Measurements from ENCODE around the gene DYNLT4. TPM values are rescaled to one million over a fixed set of nuclear protein-coding genes. Genes with fewer than 3 reads are reported as not detected.
A peak's percentile ranks its signal among the peaks of the same experiment; 100 is the strongest.
"Not testable (repeated sequence)": the region's sequence is repeated elsewhere in the genome, so short reads cannot be mapped to it uniquely, and the experiment has no call there.

The DYNLT4 gene
- polyA plus RNA-seq, 4 donors: 0.46 to 0.75 TPM; not detected in 2

DNA sequence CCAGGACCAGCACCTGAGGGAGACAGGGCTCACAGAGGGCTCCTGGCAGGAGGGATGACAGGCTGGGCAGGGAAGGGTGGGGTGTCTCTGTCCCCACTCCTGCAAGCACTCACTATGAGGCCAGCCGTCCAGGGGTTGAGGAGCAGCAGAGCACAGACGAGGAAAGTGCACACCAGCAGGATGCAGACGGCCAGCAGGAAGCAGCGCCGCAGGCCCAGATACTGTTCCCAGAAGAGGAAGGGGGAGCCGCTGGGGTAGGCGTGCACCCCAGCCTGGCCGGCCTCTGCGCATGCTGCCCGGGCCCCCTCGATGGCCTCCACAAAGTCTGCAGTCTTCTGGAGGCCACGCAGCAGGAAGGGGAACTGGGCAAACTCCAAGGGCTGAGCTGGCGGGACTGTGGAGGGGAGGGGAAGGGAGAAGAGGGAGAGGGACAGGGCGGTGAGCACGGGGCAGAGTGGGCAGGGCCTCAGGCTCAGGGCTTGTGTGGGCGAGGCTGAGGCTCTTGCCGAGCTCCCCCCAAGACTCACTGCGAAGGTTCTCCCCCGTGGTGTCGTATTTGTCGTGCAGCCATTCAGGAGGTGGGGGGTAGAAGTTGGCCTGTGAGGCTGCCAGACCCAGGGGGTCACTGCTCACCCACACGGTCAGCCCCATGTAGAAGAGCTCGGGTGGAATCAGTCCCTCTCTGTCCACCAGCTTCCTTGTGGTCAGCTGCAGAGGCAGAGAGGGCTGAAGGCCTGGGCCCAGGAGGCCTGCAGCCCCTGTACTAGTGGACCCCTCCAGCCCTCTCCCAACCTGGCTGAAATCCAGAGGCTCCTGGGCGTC, 19.4 kb upstream of the DYNLT4 start:
- H3K4me1 ChIP-seq (ENCODE audit: control insufficient read depth in 3 of 3, insufficient read depth in 2 of 3, low read depth in 1 of 3, low read length in 2 of 3): peaks cover 0 to 32% (median 2%) of the 10 kb centered on the region in 3 donors
- peak; percentile 57 to 94 for DNase-seq
- H3K27ac ChIP-seq (ENCODE audit: low read depth in 1 of 3, low read length in 2 of 3): peak overlapping the region in 1 of 3 donors; percentile 89
- H3K27me3 ChIP-seq (ENCODE audit: control insufficient read depth in 3 of 3, insufficient read depth in 3 of 3, low read length in 3 of 3): no peaks in the 10 kb centered on the region
- H3K4me3 ChIP-seq (ENCODE audit: low read depth in 1 of 3, low read length in 3 of 3): peak overlapping the region in 1 of 3 donors; percentile 5
- WGBS, 3 donors: 34 to 45% (median 41%) methylated on average over 18 to 24 of the region's 24 CpGs
- H3K9me3 ChIP-seq (ENCODE audit: control insufficient read depth in 2 of 2, insufficient read depth in 1 of 2, low read depth in 1 of 2, low read length in 1 of 2): no peaks in the 10 kb centered on the region
- H3K36me3 ChIP-seq (ENCODE audit: control insufficient read depth in 3 of 3, insufficient read depth in 2 of 3, low read depth in 1 of 3, low read length in 3 of 3): peaks cover 0 to 42% (median 0%) of the 10 kb centered on the region in 3 donors
- no peak for FAIRE-seq

DNA sequence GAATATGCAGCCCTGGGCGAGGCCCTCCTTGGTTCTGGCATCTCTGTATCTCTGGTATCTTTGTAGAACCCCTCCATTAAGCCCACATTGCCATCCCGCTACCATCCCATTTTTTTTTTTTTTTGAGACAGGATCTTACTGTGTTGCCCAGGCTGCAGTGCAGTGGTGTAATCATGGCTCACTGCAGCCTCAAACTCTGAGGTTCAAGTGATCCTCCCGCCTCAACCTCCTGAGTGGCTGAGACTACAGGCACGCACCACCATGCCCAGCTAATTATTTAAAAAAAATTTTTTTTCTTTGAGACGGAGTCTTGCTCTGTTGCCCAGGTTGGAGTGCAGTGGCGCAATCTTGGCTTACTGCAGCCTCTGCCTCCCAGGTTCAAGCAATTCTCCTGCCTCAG, 17.2 kb upstream of the DYNLT4 start:
- Histone ChIP-seq H3K36me3 (ENCODE audit: control insufficient read depth in 3 of 3, insufficient read depth in 2 of 3, low read depth in 1 of 3, low read length in 3 of 3) (peaks cover 0 to 37% (median 0%) of the 10 kb centered on the region in 3 donors), H3K4me1 (ENCODE audit: control insufficient read depth in 3 of 3, insufficient read depth in 2 of 3, low read depth in 1 of 3, low read length in 2 of 3) (peaks cover 0 to 38% (median 2%) of the 10 kb centered on the region in 3 donors)
- H3K27ac ChIP-seq (ENCODE audit: low read depth in 1 of 3, low read length in 2 of 3); FAIRE-seq; DNase-seq; H3K27me3 ChIP-seq (ENCODE audit: control insufficient read depth in 3 of 3, insufficient read depth in 3 of 3, low read length in 3 of 3); H3K4me3 ChIP-seq (ENCODE audit: low read depth in 1 of 3, low read length in 3 of 3); H3K9me3 ChIP-seq (ENCODE audit: control insufficient read depth in 2 of 2, insufficient read depth in 1 of 2, low read depth in 1 of 2, low read length in 1 of 2): not testable (repeated sequence)
- WGBS, 3 donors: 91 to 96% (median 95%) methylated on average over 6 of the region's 6 CpGs

DNA sequence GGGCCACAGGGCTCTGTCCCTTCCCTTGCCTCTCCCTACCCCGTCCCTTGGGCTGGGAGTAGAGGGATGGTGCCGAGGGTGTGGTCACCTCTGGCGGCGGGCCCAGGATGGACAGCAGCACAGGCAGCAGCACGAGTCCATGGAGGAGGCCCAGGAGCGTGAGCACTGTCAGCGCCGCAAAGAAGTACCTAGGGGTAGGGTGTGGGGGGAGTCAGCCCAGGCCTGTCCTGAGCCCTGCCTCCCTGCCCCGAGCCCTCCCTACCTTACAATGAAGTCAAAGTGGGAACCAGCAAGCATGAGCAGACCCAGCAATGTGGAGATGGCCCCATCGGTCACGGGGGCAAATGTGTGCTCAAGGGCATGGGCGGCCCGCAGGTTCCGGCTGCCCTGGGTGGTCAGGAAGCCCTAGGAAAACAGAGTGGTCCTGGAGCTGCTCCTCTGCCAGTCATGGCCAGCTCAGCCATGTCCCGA, 15.9 kb upstream of the DYNLT4 start:
- 78 to 85% (median 82%) methylated on average over 14 to 15 of the region's 15 CpGs for WGBS, 3 donors
- FAIRE-seq (no peak), DNase-seq (no peak)
- peaks cover 0 to 29% (median 0%) of the 10 kb centered on the region in 3 donors for H3K36me3 ChIP-seq (ENCODE audit: control insufficient read depth in 3 of 3, insufficient read depth in 2 of 3, low read depth in 1 of 3, low read length in 3 of 3)
- no peak overlapping the region for H3K27ac ChIP-seq (ENCODE audit: low read depth in 1 of 3, low read length in 2 of 3)
- no peaks in the 10 kb centered on the region for H3K27me3 ChIP-seq (ENCODE audit: control insufficient read depth in 3 of 3, insufficient read depth in 3 of 3, low read length in 3 of 3)
- H3K9me3 ChIP-seq (ENCODE audit: control insufficient read depth in 2 of 2, insufficient read depth in 1 of 2, low read depth in 1 of 2, low read length in 1 of 2): no peaks in the 10 kb centered on the region
- peaks cover 0 to 43% (median 2%) of the 10 kb centered on the region in 3 donors for H3K4me1 ChIP-seq (ENCODE audit: control insufficient read depth in 3 of 3, insufficient read depth in 2 of 3, low read depth in 1 of 3, low read length in 2 of 3)
- H3K4me3 ChIP-seq (ENCODE audit: low read depth in 1 of 3, low read length in 3 of 3): no peak overlapping the region

DNA sequence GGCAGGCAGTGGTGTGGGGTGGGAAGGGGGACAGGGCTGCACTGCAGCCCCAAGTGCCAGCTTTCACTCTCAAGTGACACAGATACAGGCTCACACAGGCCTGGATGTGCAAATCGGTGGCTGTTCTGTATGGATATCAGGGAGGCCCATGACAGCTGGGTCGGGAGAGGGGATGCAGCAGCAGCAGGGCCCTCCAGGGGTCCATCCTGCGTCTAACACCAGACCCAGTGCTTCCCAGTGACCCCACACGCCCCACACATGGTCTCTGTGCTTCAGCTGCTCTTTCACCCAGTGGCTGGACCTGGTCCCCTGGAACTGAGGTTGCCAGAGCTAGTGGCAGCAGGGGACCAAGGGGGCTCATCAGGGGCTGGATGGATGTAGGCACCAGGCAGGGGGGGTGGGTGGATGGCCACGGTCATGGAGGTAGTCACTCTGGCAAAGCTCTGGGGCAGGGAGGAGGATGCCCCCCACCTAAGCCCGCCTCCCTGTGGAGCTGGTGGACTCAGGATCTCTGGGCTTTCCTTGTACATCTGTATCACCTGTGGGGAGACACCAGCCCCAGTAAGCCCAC, 15.1 kb upstream of the DYNLT4 start:
- H3K4me3 ChIP-seq (ENCODE audit: low read depth in 1 of 3, low read length in 3 of 3): no peak overlapping the region
- no peak overlapping the region for H3K27ac ChIP-seq (ENCODE audit: low read depth in 1 of 3, low read length in 2 of 3)
- H3K27me3 ChIP-seq (ENCODE audit: control insufficient read depth in 3 of 3, insufficient read depth in 3 of 3, low read length in 3 of 3): no peaks in the 10 kb centered on the region
- peaks cover 0 to 22% (median 0%) of the 10 kb centered on the region in 3 donors for H3K36me3 ChIP-seq (ENCODE audit: control insufficient read depth in 3 of 3, insufficient read depth in 2 of 3, low read depth in 1 of 3, low read length in 3 of 3)
- DNase-seq (no peak), FAIRE-seq (no peak)
- H3K4me1 ChIP-seq (ENCODE audit: control insufficient read depth in 3 of 3, insufficient read depth in 2 of 3, low read depth in 1 of 3, low read length in 2 of 3): peaks cover 0 to 42% (median 2%) of the 10 kb centered on the region in 3 donors
- 90 to 94% (median 92%) methylated on average over 6 of the region's 6 CpGs for WGBS, 3 donors
- no peaks in the 10 kb centered on the region for H3K9me3 ChIP-seq (ENCODE audit: control insufficient read depth in 2 of 2, insufficient read depth in 1 of 2, low read depth in 1 of 2, low read length in 1 of 2)

DNA sequence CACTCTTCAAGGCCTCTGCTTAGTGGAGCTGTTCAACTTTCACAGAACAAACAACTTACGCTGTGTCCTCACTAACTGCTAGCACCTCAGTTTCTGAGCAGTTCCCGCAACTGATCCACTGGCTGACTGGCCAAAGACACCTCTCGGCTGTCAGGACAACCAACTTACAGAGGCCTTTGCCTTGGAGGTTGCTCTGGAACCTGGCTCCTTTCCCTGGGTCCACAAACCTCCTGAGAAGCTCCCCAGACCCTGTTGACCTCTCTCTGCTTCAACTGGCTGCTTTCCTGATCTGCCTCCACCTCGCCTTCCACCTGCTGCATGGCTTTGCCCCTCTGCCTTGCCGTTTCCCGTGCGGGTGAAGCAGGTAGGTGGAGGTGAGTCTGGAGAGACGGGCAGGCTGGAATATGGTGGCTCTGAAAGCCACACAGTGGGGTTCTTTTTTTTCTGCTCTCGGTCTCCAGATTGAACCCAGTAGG, 14.1 kb upstream of the DYNLT4 start:
- no peak for FAIRE-seq
- WGBS, 3 donors: 67 to 87% (median 77%) methylated on average over 9 of the region's 9 CpGs
- no peaks in the 10 kb centered on the region for H3K9me3 ChIP-seq (ENCODE audit: control insufficient read depth in 2 of 2, insufficient read depth in 1 of 2, low read depth in 1 of 2, low read length in 1 of 2)

DNA sequence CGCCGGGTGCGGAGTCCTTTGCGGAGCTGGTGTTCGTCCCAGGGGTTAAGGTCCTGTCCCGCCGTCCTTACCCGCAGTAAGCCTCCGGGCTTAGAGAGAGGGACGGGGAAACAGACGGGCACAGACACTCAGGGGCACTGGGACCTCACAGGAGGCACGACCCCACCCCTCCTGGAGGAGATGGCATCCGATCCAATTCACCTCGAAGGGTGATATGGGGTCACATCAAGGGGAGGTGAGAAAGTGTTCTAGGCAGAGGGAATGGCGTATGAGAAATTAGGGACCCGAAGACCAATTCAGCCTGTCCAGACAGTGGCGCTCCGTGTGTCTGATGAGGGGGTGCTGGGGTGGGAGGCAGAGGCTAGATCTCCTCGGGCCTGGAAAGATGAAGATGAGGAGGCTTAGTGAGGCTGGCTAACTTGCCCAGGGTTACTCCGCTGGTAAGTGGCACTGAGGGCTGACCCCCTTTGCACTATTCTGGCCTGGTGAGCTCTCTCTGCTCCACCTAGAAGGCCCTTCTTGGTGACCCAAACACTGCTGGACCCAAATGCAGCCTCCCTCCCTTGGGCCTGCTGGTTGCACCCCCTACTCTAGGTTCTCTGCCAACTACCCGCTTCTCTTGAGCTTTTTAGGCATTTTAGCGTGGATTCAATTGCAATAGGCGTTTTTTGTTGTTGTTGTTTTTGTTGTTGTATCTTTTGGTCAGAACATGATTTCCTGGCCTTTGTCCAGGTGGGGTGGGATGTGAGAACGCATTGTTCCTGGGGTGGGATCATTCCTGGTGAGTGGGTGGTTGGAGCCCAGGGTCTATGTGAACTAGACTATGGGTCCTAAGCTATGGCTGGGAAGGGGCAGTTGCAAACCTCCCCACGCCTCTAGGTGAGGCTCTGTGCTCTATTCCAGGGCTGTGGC, 13.4 kb upstream of the DYNLT4 start:
- Histone ChIP-seq H3K4me1 (ENCODE audit: control insufficient read depth in 3 of 3, insufficient read depth in 2 of 3, low read depth in 1 of 3, low read length in 2 of 3) (peaks cover 0 to 25% (median 0%) of the 10 kb centered on the region in 3 donors), H3K4me3 (ENCODE audit: low read depth in 1 of 3, low read length in 3 of 3) (peak overlapping the region; percentile 49 to 73 (median 54)), H3K27ac (ENCODE audit: low read depth in 1 of 3, low read length in 2 of 3) (peak overlapping the region; percentile 93 to 99 (median 93)), H3K36me3 (ENCODE audit: control insufficient read depth in 3 of 3, insufficient read depth in 2 of 3, low read depth in 1 of 3, low read length in 3 of 3) (peaks cover 0 to 17% (median 0%) of the 10 kb centered on the region in 3 donors), H3K9me3 (ENCODE audit: control insufficient read depth in 2 of 2, insufficient read depth in 1 of 2, low read depth in 1 of 2, low read length in 1 of 2) (no peaks in the 10 kb centered on the region), H3K27me3 (ENCODE audit: control insufficient read depth in 3 of 3, insufficient read depth in 3 of 3, low read length in 3 of 3) (no peaks in the 10 kb centered on the region)
- 21 to 25% (median 25%) methylated on average over 25 of the region's 25 CpGs for WGBS, 3 donors
- DNase-seq (peak in 1 of 2 donors; percentile 15), FAIRE-seq (no peak)

More for the DNA sequence above, 14.1 kb upstream of the DYNLT4 start:
- peak overlapping the region in 1 of 3 donors; percentile 93 for H3K27ac ChIP-seq (ENCODE audit: low read depth in 1 of 3, low read length in 2 of 3)
- no peaks in the 10 kb centered on the region for H3K27me3 ChIP-seq (ENCODE audit: control insufficient read depth in 3 of 3, insufficient read depth in 3 of 3, low read length in 3 of 3)
- peaks cover 0 to 15% (median 0%) of the 10 kb centered on the region in 3 donors for H3K36me3 ChIP-seq (ENCODE audit: control insufficient read depth in 3 of 3, insufficient read depth in 2 of 3, low read depth in 1 of 3, low read length in 3 of 3)
- peak overlapping the region in 1 of 3 donors; percentile 73 for H3K4me3 ChIP-seq (ENCODE audit: low read depth in 1 of 3, low read length in 3 of 3)
- DNase-seq: no peak
- peaks cover 0 to 32% (median 0%) of the 10 kb centered on the region in 3 donors for H3K4me1 ChIP-seq (ENCODE audit: control insufficient read depth in 3 of 3, insufficient read depth in 2 of 3, low read depth in 1 of 3, low read length in 2 of 3)

DNA sequence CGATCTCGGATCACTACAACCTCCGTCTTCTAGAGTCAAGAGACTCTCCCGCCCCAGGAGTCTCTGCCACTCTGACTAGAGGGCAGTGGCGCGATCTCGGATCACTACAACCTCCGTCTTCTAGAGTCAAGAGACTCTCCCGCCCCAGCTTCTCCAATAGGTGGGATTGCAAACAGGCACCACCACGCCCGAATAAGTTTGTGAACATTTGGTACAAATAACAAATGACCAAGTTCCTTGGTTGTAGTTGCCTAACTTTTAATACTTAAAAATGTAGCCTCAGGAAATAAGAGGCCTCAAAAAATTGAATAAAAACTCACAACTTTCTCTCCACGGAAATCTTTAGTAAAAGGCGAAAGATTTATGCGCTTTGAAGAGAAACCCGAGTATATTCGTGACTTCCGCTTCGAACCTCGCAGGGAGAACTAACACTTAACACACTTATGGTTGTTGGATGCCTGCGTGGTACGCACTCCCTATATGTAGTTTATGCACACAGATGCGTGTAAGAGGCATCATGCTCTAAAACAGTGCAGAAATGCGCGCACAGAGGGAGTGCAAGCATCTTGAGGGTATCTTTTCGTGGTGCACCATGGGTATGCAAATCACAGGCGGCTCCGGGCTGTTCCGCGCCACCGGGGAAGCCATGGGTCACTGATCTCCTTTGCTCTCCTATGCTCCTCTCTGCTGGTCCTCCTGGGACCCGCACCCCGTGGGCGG, 12.6 kb upstream of the DYNLT4 start:
- Histone ChIP-seq H3K9me3 (ENCODE audit: control insufficient read depth in 2 of 2, insufficient read depth in 1 of 2, low read depth in 1 of 2, low read length in 1 of 2) (no peaks in the 10 kb centered on the region), H3K36me3 (ENCODE audit: control insufficient read depth in 3 of 3, insufficient read depth in 2 of 3, low read depth in 1 of 3, low read length in 3 of 3) (peaks cover 0 to 22% (median 0%) of the 10 kb centered on the region in 3 donors), H3K4me1 (ENCODE audit: control insufficient read depth in 3 of 3, insufficient read depth in 2 of 3, low read depth in 1 of 3, low read length in 2 of 3) (peaks cover 0 to 26% (median 0%) of the 10 kb centered on the region in 3 donors), H3K4me3 (ENCODE audit: low read depth in 1 of 3, low read length in 3 of 3) (peak overlapping the region; percentile 49 to 73 (median 54)), H3K27ac (ENCODE audit: low read depth in 1 of 3, low read length in 2 of 3) (peak overlapping the region; percentile 93 to 99 (median 93)), H3K27me3 (ENCODE audit: control insufficient read depth in 3 of 3, insufficient read depth in 3 of 3, low read length in 3 of 3) (no peaks in the 10 kb centered on the region)
- DNase-seq: peak; percentile 89 to 93
- FAIRE-seq: no peak
- WGBS, 3 donors: 0% methylated on average over 33 of the region's 33 CpGs

All from small intestine (tissue), 7 donors.